GM19324 (cell line): ENCODE measurements around the gene SORL1-AS1.

Experiments used
- ATAC-seq: cut with Tn5 transposase; IDR thresholded peaks from one replicate; pipeline ENCODE4 v1.9.1; 2021; ENCODE audit warnings: mild to moderate bottlenecking, moderate library complexity; ENCODE audit not compliant: unreplicated experiment, low FRiP score

The SORL1-AS1 gene

DNA sequence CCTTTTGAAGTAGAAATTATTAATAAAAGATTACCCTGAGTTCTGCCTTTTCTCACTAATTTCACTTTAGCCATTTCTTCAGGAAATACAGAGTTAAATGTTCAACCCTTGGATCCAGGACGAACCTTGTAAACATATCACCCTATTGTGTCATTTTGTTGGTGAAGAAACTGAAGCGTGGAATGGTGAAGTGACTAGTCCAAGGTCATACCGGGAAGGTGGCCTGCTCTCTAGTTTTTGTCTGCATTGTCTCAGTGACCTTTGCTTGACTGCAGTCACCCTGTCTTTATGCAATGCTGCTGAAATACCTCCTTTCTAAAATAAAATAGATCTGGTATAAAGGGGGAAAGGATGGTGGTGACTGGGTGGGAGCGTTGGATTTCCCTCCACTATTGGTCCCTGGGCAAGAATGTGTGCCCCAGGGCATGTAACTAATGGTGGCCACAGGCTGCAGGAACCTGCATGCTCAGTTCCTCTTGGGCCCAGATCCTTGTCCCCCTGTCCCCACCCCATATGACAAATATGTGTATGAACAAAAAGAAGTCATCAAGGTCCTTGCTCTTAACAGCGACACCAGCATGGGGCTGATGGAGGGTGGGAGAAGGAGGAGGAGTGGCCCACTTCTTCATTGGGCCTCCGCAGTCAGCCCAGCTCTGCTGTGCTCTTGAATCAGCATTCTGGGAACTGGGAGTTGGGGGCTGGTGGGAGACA lies 977 bp upstream of the SORL1-AS1 start:
- no peak for ATAC-seq

DNA sequence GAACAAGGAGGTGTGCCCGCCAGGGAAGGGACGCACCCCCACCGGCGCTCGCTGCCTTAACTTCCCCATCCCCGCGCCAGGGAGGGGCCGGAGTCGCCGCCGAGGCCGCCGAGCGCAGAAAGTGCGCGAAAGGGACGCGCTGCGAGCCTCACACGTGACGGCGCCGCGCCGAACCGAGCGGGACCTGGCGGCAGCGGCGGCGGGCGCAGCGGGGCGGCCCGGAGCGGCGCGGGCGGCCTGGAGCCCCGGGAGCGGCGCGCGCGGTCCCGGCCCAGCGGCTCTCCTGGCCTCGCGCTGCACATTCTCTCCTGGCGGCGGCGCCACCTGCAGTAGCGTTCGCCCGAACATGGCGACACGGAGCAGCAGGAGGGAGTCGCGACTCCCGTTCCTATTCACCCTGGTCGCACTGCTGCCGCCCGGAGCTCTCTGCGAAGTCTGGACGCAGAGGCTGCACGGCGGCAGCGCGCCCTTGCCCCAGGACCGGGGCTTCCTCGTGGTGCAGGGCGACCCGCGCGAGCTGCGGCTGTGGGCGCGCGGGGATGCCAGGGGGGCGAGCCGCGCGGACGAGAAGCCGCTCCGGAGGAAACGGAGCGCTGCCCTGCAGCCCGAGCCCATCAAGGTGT lies 670 bp downstream of the SORL1-AS1 start, which contains the start of gene SORL1:
TSS of gene SORL1 (plus strand) at position 329 of the 623 bp plus-strand sequence. CDS start at position 347, 18 bp downstream.
- peak; percentile 58 for ATAC-seq

DNA sequence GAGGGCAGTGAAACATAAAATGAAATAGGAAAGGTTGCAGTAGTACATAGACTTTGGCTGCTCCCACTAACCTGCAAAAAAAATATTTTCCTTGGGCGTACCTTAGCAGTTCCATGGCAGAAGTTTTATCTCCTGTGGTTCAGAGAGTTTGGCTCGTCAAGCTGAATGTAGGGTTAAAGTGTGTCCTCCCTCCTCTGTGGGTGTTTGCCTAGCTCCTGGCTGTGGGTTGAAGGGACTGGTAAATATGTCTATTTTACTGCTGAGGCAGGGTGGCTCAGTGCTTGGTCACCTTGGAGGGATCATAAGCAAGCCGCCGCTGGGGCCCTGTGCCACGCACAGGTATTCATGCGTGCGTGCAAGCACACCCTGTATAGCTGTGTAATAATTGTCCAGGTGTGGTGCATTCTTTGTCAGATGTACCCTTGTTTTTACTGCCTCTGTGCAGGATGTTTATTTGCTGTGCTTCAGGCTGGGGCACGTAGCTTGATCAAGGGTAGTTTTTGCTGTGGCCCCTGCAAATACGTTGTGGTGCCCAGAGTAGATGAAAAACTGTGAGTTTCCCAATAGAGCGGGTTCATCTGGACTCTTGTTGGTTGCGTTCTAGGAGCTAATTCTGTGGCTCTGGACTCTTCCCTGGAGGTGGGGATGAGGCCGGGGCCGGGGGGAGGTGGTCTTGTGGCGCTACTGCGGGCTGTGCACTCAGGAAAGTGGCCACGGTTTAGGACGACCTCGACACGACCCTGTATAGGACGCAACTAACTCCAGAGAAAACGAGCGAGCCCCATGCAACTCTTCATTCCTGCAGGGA lies 1.4 kb downstream of the SORL1-AS1 start:
- ATAC-seq = peak; percentile 12

DNA sequence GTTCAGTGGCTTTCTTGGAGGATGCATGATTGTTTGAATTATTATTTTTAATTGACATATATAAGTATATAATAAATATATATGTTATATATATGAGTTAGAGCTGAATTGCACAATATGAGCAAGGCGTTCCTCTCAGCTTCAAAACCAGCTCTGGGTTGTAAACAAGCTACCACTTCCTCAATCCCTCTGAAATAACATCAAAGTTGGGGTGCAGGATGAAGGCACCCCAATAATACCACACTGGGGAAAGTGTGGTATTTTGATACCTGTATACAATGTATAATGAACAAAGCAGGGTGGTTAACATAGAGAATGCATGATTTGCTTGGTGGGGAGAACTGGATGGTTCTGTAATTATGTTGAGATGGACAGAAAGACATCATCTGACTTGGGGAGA lies 2.4 kb downstream of the SORL1-AS1 start:
- ATAC-seq = no peak

DNA sequence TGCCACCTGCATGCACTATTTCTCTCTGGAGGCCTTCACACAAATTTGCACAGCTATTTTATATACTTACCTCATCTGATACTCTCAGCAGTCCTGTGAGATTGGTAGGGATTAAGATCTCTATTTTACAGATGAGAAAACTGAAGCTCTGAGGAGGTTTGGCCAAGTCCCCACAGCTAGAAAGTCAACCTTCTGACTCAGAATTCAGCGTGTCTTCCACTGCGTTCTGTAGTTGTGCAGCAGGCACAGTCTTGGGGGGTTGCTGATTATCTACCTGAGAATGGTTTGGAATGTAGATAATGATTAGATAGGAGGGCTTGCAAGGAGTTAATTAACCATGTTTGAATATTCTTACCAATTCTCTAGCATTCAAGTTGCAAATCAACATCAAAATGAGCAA lies 3.1 kb downstream of the SORL1-AS1 start:
- ATAC-seq = no peak

DNA sequence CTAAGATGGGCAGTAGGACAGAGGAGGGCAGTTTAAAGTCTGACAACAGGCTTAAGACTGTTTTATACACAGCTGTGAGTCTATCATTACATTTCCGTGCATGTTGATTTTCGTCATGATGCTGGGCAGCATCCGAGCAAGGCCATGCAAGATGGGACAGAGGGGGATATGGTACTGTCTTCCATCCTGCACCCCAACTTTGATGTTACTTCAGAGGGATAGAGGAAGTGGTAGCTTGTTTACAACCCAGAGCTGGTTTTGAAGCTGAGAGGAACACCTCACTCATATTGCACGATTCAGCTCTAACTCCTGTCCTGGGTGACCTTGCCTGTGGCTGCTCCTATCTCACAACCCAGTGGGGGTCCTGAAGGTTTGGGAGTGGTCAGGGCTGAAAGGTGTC lies 3.6 kb downstream of the SORL1-AS1 start:
- no peak for ATAC-seq

DNA sequence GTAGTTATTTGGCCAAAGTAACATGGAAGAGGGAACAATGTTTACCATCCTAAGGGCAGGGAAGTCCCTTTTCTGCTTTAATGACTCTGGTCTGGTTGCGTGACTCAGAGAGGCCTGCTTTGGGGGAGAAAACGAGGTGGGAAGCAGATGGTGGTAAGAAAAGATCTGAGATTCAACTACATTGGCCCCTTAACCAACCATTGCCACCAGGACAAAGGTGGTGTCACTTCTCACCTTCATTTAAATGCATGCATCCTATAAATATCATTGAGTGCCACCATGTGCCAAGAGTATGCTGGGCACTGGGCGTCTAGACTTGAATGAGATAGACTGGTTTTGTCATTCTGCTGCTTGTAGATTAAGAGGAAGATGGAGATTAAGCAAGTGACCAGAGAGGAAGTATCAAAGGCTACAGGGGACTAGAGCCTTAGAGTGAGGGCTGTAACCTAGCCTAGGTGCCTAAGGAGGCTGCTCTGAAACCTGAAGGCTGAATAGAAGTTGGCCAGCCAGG lies 4.3 kb downstream of the SORL1-AS1 start:
- ATAC-seq = no peak

DNA sequence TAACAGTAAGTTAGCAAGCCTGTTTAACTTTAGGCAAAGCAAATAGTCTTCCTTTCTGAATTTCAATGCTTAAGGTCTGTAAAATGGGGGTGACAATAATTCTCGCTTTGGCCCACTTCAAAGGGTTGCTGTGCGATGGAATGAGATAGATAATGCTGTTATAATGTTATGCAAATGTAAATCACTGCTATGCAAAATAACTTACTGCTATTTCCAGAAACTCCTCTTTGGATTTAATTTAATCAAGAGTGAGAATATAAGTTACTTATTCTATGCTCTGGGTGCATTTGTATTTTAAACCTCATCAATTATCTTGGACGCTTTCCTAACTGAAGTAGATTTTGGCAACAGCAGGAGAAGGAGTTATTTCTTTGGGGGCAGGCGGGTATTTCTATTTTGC lies 4.8 kb downstream of the SORL1-AS1 start:
- ATAC-seq = no peak

DNA sequence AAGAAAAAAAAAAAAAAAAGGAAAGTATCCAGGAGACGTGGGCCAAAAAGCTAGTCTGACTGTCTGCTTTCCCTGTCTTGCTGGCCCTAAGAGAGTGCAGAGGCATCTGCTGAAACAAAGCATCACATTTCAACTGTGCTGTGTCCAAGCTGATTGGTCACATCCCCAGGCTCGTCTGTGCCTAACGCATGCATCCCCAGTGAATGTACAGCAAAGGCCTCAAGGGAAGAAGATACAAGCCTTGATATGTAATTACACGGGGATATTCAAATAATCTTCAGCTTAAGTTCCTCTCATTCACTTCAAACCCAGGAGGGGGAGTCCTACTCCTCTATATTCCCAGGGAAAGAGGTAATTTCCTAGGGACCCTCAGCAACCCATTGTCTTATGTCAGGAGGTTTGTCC lies 6.0 kb downstream of the SORL1-AS1 start:
- ATAC-seq = no peak

DNA sequence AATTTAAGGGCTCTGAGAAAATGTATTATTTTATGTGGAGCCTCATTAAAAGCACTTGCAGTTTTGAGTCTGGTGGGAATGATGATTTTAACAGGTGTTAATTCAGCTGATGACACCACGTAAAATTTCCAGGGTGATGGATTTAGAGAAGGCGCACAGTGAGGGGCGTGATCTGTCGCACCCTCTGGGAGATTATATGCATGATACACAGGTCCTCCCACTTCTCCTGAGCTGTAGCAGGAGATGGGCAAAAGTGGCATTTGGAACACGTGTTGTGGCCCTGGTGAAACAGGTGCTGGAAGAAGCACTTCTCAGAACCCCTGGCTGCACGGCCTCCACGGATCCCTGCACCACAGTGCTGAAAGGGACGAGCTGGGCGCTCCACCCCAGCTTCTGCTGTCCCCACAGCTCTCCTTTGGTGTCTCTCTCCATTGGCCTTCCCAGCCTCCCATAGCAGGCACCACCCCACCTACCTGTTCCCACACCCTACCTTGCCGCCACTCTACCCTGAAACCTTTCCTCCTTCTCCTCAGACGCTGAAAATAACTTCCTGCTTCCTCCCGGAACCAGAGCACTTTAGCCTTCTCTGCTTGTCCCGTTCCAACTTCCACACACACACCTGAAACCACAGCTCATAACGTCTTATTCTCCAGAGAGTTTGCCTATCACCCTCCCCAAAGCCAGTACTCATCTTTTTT lies 7.5 kb downstream of the SORL1-AS1 start:
- no peak for ATAC-seq

DNA sequence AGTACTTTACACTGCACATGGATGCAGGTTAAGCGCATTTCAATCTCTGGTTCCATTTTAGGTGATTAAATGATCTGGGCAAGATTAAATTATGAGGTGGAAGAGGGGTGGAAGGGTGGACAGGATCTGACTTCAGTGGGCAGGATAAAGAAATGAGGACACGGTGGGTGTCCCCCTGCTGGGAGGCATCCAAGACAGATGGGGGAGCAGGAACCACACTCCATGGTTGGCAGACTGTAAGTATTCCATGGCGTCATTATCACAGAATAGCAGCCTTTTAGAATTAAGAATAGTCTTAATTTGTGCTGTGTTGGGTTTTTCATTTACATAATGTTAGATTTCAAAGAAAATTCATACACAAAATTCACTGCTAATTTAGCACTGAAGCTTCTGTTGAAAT lies 8.2 kb downstream of the SORL1-AS1 start:
- ATAC-seq = no peak

DNA sequence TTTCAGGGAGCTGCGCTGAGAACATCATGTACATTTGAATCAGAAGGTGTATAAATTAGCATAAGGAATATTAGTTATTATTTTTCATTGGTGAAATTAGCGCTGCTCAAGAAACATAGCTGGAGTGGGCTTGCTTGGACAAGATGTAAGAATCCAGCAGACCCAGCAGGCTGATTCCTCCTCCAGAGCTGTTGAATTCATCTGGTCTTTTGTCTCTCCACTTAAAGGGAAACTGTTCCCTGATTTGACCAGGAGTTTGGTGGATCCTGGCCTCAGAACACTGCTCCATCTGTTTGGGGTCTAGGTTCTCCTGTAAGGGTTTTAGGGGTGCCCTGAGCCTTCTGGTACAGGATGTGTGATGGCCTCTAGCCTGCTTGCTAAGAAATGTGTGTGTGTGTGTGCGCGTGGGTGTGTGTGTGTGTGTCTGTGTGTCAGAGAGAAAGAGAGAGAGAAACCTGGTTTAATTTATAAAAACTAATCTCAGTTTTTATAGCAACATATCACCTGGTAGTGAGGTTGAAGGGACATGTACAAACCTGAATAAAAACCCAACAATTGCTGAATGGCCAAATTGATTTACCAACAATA lies 9.0 kb downstream of the SORL1-AS1 start:
- no peak for ATAC-seq

DNA sequence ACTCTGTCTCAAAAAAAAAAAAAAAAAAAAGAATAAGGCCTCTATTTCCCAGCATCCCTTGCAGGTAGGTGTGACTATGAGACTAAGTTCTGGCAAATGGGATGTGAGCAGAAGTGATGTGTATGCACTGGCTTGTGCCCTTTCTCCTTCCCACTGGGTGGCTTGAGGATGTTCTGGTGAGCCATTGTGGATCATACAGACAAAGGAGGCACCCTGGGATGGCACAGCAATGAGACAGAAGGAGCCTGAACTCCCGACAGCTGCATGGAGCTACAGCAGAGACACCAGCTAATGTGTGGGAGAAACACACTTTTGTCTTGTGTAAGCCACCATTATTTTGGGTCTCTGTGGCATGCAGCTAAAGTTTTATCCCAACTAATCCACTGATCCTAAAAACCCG lies 11.2 kb downstream of the SORL1-AS1 start:
- no peak for ATAC-seq

DNA sequence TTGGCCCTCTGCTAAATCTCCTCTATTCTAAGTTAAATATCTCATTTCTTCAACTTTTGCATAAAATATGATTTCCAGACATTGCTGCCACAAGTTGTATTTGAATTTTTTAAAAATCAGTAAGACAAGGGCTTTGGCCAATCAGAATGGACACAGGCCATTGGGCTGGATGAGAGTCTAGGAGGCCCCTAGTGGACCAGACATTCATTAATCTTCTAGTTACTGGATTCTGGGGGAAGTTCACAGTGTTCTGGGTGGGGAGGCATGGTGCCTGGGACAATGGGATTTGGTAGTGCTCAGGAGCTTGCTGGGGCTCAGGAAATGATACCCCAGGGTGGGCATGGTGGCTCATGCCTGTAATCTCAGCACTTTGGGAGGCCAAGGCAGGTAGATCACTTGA lies 13.0 kb downstream of the SORL1-AS1 start:
- no peak for ATAC-seq

DNA sequence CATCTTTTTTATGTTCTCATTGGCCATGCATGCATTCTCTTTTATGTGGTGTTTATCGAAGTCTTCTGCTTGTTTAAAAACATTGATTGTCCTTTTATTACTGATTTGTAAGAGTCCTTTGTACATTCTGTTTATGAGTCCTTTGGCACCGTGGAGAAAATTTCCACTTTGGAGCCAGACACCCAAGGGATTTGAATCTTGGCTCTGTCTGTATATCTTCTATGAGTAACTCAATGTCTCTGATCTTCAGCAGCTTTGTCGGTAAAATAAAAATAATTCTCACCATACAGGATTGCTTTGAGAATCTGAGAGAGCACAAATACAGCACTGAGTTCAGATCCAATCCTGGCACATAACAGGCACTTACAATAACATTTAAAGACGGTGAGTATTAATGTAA lies 13.4 kb downstream of the SORL1-AS1 start:
- no peak for ATAC-seq

DNA sequence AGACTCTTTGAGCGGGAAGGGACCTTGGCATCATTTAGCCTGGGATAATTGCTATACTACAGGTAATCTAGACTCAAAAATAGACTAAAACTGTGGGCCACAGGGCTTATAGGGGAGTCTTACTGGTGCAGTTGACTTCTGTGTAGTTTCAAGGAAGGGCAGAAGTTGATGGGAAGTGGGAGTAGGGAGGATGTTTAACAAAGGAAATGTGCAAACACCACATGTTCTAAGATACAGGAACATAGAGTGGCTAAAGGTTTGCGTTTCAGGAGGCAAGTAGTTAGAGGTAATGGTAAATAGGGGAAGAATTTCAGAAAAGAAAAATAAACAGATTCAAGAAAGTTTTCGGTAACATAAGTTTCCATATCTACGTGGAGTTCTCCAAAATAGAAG lies 15.1 kb downstream of the SORL1-AS1 start:
- ATAC-seq = no peak

DNA sequence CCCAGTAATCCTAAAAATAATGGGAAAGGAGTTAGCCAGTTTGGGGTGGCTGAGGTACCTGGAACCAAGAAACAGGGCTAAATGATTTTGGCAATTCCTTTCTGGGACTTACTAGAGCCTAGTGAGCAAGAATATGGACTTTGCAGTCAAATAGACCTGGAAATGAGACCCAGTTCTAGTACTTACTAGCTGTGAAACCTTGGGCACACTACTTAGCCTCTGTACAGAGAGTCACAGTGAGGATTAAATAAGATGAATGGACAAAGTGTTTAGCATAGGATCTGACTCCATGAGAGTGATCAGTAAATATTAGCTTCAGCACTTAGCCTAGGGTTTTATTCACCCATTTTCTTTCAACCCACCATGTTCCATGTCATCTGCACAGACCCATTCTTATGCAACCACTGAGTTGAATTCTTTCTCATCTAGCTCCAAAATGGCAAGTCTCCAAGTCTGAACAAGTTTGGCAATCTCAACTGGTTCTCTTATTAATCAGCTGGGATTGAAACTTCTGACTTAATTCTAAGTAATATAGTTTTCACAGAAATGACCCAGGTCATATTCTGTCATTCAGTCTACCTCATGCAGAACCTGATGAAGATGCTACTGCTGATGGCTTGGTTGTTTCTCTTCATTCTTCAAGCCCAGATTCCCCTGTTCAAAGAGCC lies 15.6 kb downstream of the SORL1-AS1 start:
- ATAC-seq = no peak

DNA sequence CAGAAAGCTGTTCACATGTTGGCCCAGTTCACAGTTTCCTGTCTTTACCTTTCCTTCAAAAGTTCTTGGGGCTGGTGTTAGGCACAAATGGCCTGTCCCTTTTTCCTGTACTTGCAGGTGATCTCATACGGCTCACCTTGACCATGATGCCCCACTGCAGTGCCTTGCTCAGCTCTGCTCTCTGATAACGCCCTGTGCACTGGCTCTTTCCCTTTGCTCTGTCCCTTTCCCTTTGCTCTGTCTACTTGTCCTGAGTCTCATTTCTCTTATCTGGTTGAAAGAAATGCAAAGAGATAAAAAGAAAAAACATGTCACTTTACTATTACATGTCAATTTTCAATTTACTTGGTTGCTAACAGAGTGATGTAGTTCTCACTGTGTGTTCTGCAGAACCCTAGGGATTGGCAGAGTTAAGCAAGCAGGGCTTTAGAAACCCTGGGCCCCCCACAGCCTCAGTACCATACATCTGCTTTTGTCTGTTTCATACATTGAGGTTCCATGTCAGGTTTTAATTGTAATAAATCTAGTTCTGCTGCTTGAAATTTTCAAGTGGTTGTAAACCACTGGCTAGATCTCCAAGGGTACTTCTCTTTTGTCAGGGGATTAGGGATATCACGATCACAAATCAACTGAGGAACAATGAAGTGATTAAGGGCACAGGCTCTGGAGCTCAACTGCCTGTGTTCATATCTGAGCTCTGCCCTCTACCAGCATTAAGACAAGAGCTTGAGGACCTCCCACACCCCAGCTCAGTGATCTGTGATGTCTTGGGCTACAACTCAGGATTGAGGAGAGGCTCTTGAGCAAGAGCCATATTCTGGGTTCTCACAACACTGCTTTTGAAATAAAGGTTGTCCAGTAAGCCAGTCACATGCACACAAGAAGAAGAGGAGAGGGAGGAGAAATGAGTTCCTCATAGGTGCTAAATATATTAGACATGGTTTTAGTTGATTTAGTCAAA lies 16.9 kb downstream of the SORL1-AS1 start:
- ATAC-seq = no peak

DNA sequence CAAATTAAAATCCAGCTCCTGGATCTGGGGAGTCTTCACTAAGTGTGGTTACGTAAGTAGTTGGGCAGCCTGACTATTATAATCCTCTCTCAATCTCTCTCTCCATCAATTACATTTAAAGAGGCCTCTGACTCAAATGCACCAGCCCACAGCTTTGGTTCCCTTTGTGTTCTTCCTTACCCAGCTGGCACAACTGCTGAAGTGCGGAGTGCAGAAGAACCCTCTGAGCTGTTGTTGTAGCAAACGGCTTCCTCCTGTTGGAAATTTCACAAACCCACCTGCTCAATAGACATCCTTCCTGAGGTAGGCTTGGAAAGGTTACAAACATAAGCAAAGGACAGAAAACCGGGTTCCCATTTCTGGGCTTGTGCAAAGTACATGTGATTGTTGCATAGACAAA lies 17.6 kb downstream of the SORL1-AS1 start:
- no peak for ATAC-seq
